Measurements from ENCODE around the gene ELF2.

Gene ELF2

GRCh38 chr4:139212900-139213299 is 35.9 kb upstream of the ELF2 start:
- no peak for TF ChIP-seq CTCF (conservative IDR thresholded peaks at IDR 0.05; ENCODE audit: low read length)
- H3K4me3 ChIP-seq (ENCODE audit: low read length) = no peak overlapping the region
- no peak for DNase-seq (ENCODE audit: low read depth)

GRCh38 chr4:139210486-139210885 is 33.5 kb upstream of the ELF2 start:
- DNase-seq (ENCODE audit: low read depth) = no peak
- no peak overlapping the region for H3K4me3 ChIP-seq (ENCODE audit: low read length)
- TF ChIP-seq CTCF (conservative IDR thresholded peaks at IDR 0.05; ENCODE audit: low read length) = no peak

GRCh38 chr4:139209470-139210063 is 32.5 kb upstream of the ELF2 start:
- no peak for DNase-seq (ENCODE audit: low read depth)
- no peak for TF ChIP-seq CTCF (conservative IDR thresholded peaks at IDR 0.05; ENCODE audit: low read length)
- no peak overlapping the region for H3K4me3 ChIP-seq (ENCODE audit: low read length)

- peak; percentile 98 for DNase-seq (ENCODE audit: low read depth)
- no peak overlapping the region for H3K4me3 ChIP-seq (ENCODE audit: low read length)
- TF ChIP-seq CTCF (conservative IDR thresholded peaks at IDR 0.05; ENCODE audit: low read length) = no peak
Observed at GRCh38 chr4:139208404-139208945, 31.5 kb upstream of the ELF2 start.

- TF ChIP-seq CTCF (conservative IDR thresholded peaks at IDR 0.05; ENCODE audit: low read length) = no peak
- no peak overlapping the region for H3K4me3 ChIP-seq (ENCODE audit: low read length)
- DNase-seq (ENCODE audit: low read depth) = peak; percentile 44
Observed at GRCh38 chr4:139207873-139208403, 30.9 kb upstream of the ELF2 start.

GRCh38 chr4:139207247-139207646 is 30.2 kb upstream of the ELF2 start:
- no peak for TF ChIP-seq CTCF (conservative IDR thresholded peaks at IDR 0.05; ENCODE audit: low read length)
- no peak overlapping the region for H3K4me3 ChIP-seq (ENCODE audit: low read length)
- DNase-seq (ENCODE audit: low read depth) = no peak

GRCh38 chr4:139202991-139203390 is 26.0 kb upstream of the ELF2 start:
- no peak for DNase-seq (ENCODE audit: low read depth)

More at GRCh38 chr4:139202991-139203390, 26.0 kb upstream of the ELF2 start:
- no peak for TF ChIP-seq CTCF (conservative IDR thresholded peaks at IDR 0.05; ENCODE audit: low read length)
- no peak overlapping the region for H3K4me3 ChIP-seq (ENCODE audit: low read length)

All from AG10803 (cell line).